ENCODE measurements around the gene CDC16.

- TF ChIP-seq ZNF274 (IDR thresholded peaks at IDR 0.05; ENCODE audit: low read depth, low read length) (no peak), SUZ12 (IDR thresholded peaks at IDR 0.05; ENCODE audit: extremely low read depth, insufficient read depth, insufficient read length) (no peak)
These were observed 38.1 kb upstream of the CDC16 start for GRCh38 chr13:114196629-114197028.

All from NT2/D1 (cell line).